ENCODE data around the gene DAPK1.

DAPK1 gene

DNA sequence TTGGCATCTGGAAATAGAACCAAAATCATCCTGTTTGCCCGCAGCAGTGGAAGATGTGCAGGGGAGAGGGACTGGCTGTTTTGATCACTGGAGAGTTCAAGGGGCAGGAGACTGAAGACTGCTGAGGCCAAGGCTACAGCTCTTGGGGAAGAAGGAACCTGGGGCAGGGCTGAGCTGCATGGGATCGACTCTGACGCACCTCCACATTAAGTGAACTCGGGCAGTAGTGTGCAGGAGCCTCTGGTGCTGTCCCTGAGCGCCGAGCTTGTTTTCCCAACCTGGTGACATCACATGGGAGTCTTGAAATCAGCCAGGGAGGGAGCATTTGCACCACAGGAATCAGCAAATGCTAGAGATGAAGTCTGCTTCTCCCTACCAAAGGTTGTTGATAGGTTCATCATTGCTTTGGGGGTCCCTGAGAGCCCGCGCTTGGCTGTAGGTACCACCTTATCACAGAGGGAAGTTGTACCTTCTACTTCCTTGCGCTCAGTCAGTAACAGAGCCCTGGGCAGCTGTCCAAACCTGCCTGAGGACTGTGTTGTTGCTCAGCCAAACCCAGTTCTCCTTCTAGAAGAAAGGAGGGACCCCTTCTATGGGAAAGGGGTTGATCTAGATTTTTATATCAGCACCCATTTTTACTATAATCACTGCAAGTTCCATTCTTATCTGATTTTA, 175.9 kb downstream of the DAPK1 start:
- H3K4me1 ChIP-seq (ENCODE audit: low read length), result no peaks in the 10 kb centered on the region
- H3K79me2 ChIP-seq (ENCODE audit: low read length), result no peaks in the 10 kb centered on the region
- H3K9ac ChIP-seq (ENCODE audit: low read length), result no peak overlapping the region
- H3K27me3 ChIP-seq (replicated peaks; ENCODE audit: insufficient read depth, low read length), result no peaks in the 10 kb centered on the region
- no peak overlapping the region for H3K27ac ChIP-seq (ENCODE audit: low read length)
- H3K9me3 ChIP-seq (replicated peaks; ENCODE audit: insufficient read depth, low read length), result no peaks in the 10 kb centered on the region
- no peaks in the 10 kb centered on the region for H3K9me2 ChIP-seq (replicated peaks; ENCODE audit: insufficient read depth, low read length)
- no peaks in the 10 kb centered on the region for H4K20me1 ChIP-seq (ENCODE audit: insufficient read depth, low read length)
- no peak overlapping the region for H3K4me3 ChIP-seq (ENCODE audit: low read length)
- H2AFZ ChIP-seq (ENCODE audit: low read length), result no peak overlapping the region
- DNase-seq, result no peak
- H3K4me2 ChIP-seq (ENCODE audit: low read depth, low read length), result no peak overlapping the region
- H3F3A ChIP-seq (ENCODE audit: insufficient read depth, low read length), result no peaks in the 10 kb centered on the region
- H3K36me3 ChIP-seq (replicated peaks; ENCODE audit: insufficient read depth, low read length), result no peaks in the 10 kb centered on the region
- TF ChIP-seq EZH2phosphoT487 (IDR thresholded peaks at IDR 0.05; ENCODE audit: low read length) (no peak), EZH2 (optimal IDR thresholded peaks at IDR 0.05; ENCODE audit: low read depth, low read length) (no peak)
- TF ChIP-seq, protein P1, sequence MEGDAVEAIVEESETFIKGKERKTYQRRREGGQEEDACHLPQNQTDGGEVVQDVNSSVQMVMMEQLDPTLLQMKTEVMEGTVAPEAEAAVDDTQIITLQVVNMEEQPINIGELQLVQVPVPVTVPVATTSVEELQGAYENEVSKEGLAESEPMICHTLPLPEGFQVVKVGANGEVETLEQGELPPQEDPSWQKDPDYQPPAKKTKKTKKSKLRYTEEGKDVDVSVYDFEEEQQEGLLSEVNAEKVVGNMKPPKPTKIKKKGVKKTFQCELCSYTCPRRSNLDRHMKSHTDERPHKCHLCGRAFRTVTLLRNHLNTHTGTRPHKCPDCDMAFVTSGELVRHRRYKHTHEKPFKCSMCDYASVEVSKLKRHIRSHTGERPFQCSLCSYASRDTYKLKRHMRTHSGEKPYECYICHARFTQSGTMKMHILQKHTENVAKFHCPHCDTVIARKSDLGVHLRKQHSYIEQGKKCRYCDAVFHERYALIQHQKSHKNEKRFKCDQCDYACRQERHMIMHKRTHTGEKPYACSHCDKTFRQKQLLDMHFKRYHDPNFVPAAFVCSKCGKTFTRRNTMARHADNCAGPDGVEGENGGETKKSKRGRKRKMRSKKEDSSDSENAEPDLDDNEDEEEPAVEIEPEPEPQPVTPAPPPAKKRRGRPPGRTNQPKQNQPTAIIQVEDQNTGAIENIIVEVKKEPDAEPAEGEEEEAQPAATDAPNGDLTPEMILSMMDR (IDR thresholded peaks at IDR 0.05; ENCODE audit: low read length), result no peak

DNA sequence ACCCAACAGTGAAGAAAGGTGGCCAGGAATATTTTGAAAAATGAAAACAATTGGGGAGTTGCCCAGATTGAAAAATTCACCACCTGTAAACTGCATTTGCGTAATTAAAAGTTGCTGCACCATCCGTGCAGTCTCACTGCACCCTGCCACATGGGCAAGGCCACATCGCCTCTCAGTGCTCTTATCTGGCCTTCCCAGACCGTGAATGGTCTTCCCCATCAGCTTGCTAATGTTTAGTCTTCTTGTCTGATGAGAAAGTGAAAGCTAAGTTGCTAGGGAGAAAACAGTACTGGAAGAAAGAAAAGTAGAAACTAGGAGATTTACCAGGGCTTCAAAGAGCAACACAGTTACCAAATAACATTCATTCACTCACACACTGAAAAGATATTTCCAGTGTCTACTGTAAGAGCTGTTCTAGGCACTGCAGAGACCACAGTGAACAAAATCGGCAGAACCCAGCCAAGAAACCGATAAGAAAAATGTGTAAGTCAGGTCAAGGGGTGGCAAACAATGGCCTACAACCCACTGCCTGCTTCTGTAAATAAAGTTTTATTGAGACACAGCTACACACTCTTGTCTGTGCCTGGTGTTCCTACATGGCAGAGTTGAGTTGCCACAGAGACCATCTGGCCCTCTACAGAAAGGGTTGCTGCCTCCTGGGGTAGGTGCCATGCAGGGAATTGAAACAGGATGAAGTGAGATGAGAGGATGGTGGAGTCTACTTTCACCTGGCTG, 177.1 kb downstream of the DAPK1 start:
- no peak overlapping the region for H3K9ac ChIP-seq (ENCODE audit: low read length)
- H3K27me3 ChIP-seq (replicated peaks; ENCODE audit: insufficient read depth, low read length), result no peaks in the 10 kb centered on the region
- no peaks in the 10 kb centered on the region for H3K9me2 ChIP-seq (replicated peaks; ENCODE audit: insufficient read depth, low read length)
- no peaks in the 10 kb centered on the region for H3F3A ChIP-seq (ENCODE audit: insufficient read depth, low read length)
- H3K36me3 ChIP-seq (replicated peaks; ENCODE audit: insufficient read depth, low read length), result no peaks in the 10 kb centered on the region
- no peaks in the 10 kb centered on the region for H3K79me2 ChIP-seq (ENCODE audit: low read length)
- no peaks in the 10 kb centered on the region for H4K20me1 ChIP-seq (ENCODE audit: insufficient read depth, low read length)
- H3K4me1 ChIP-seq (ENCODE audit: low read length), result 0 out of 2 replicates have a peak, but pooled peaks cover 8% of the 10 kb centered on the region
- H3K4me2 ChIP-seq (ENCODE audit: low read depth, low read length), result no peak overlapping the region
- no peak for DNase-seq
- H3K9me3 ChIP-seq (replicated peaks; ENCODE audit: insufficient read depth, low read length), result no peaks in the 10 kb centered on the region
- H3K27ac ChIP-seq (ENCODE audit: low read length), result no peak overlapping the region
- H3K4me3 ChIP-seq (ENCODE audit: low read length), result no peak overlapping the region
- H2AFZ ChIP-seq (ENCODE audit: low read length), result no peak overlapping the region
- TF ChIP-seq EZH2phosphoT487 (IDR thresholded peaks at IDR 0.05; ENCODE audit: low read length), result no peak
- TF ChIP-seq, protein P1 (IDR thresholded peaks at IDR 0.05; ENCODE audit: low read length), result no peak
- no peak for TF ChIP-seq EZH2 (optimal IDR thresholded peaks at IDR 0.05; ENCODE audit: low read depth, low read length)

DNA sequence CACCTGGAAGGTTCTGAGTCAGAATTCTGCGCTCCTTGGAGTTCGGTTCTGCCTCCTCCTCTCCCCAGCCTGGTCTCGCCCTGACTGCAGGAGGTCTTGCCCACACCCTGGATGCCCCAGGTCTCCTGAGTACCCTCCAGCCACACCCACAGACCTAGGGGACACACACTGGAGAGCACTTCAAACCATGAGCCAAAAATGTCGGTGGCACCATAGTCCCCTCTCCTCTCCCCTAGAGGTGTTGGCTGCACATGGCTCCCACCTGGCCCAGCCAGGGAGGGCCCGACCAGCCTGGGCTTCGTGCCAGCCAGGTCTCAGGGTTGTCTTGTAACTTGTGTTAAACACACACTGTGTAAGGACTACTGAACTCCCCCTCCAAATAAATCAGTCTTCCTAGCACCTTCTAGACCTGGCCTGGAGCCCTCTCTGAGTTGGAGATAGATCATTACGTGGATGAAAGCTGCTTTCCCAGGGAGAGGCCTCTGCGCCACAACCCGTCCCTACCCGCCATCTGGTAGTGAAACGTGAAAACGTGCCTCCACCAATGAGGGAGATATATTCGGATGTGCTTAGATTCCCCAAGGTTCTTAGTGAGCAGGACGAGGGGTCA, 178.3 kb downstream of the DAPK1 start:
- no peak for DNase-seq
- Histone ChIP-seq H3K79me2 (ENCODE audit: low read length) (no peaks in the 10 kb centered on the region), H2AFZ (ENCODE audit: low read length) (no peak overlapping the region), H3K27me3 (replicated peaks; ENCODE audit: insufficient read depth, low read length) (no peaks in the 10 kb centered on the region), H3K9me3 (replicated peaks; ENCODE audit: insufficient read depth, low read length) (no peaks in the 10 kb centered on the region), H3K9ac (ENCODE audit: low read length) (no peak overlapping the region), H3K4me2 (ENCODE audit: low read depth, low read length) (no peak overlapping the region), H3K27ac (ENCODE audit: low read length) (no peak overlapping the region), H3K36me3 (replicated peaks; ENCODE audit: insufficient read depth, low read length) (no peaks in the 10 kb centered on the region), H3K9me2 (replicated peaks; ENCODE audit: insufficient read depth, low read length) (no peaks in the 10 kb centered on the region), H3K4me3 (ENCODE audit: low read length) (no peak overlapping the region), H3F3A (ENCODE audit: insufficient read depth, low read length) (no peaks in the 10 kb centered on the region), H4K20me1 (ENCODE audit: insufficient read depth, low read length) (no peaks in the 10 kb centered on the region), H3K4me1 (ENCODE audit: low read length) (peaks cover 13% of the 10 kb centered on the region)
- TF ChIP-seq EZH2 (optimal IDR thresholded peaks at IDR 0.05; ENCODE audit: low read depth, low read length), result no peak
